GM12892 (cell line): Measurements from ENCODE around the gene BRSK2.

Experiments
- POLR2A ChIP-seq: IDR thresholded peaks from 2 replicates; pipeline ENCODE4 v1.6.1; 2011; ENCODE audit warnings: low read depth, low read length, control low read depth
- POLR2AphosphoS5 ChIP-seq: IDR thresholded peaks from 2 replicates; pipeline ENCODE4 v1.6.1; 2011; ENCODE audit warnings: low read depth, low read length, control low read depth

GRCh38 chr11:1473786-1474185 lies 84.1 kb downstream of the BRSK2 start:
- no peak for TF ChIP-seq POLR2A
- TF ChIP-seq POLR2AphosphoS5: no peak
